Activated naive CD8-positive, alpha-beta T cell (primary cell): Measurements from ENCODE around the gene FBXO3.
A peak's percentile ranks its signal among the peaks of the same experiment; 100 is the strongest.
"Not testable (repeated sequence)": the region's sequence is repeated elsewhere in the genome, so short reads cannot be mapped to it uniquely, and the experiment has no call there.

Experiments used
- H3K27ac Mint-ChIP-seq: one replicate; pipeline ENCODE4 v1.8.0; 2021; ENCODE audit warnings: mixed read lengths
- H3K27me3 Mint-ChIP-seq: one replicate; pipeline ENCODE4 v1.8.0; 2021; ENCODE audit warnings: mixed read lengths
- H3K36me3 Mint-ChIP-seq: one replicate; pipeline ENCODE4 v1.8.0; 2021; ENCODE audit warnings: mixed read lengths
- H3K4me1 Mint-ChIP-seq: one replicate; pipeline ENCODE4 v1.8.0; 2021; ENCODE audit warnings: low read depth, mixed read lengths
- H3K4me3 Mint-ChIP-seq: one replicate; pipeline ENCODE4 v1.8.0; 2021; ENCODE audit warnings: mild to moderate bottlenecking, mixed read lengths
- H3K9me3 Mint-ChIP-seq: one replicate; pipeline ENCODE4 v1.8.0; 2021; ENCODE audit warnings: low read depth, mixed read lengths

Gene FBXO3

GRCh38 chr11:33773987-33774735 lies at the start of gene FBXO3:
Gene FBXO3, minus strand, starts transcription at chr11:33774520. Its CDS starts 23 bp downstream, at chr11:33774497.
- H3K27me3 Mint-ChIP-seq: no peaks in the 10 kb centered on the region
- H3K36me3 Mint-ChIP-seq: peaks cover 2% of the 10 kb centered on the region
- peaks cover 42% of the 10 kb centered on the region for H3K4me1 Mint-ChIP-seq
- peak within 1 kb of the TSS; percentile 86 for H3K27ac Mint-ChIP-seq
- H3K4me3 Mint-ChIP-seq: peak within 1 kb of the TSS; percentile 97
- no peaks in the 10 kb centered on the region for H3K9me3 Mint-ChIP-seq

- not testable (repeated sequence) for H3K4me1 Mint-ChIP-seq, H3K36me3 Mint-ChIP-seq, H3K9me3 Mint-ChIP-seq, H3K27ac Mint-ChIP-seq, H3K4me3 Mint-ChIP-seq
- peaks cover 33% of the 10 kb centered on the region for H3K27me3 Mint-ChIP-seq
Measured at GRCh38 chr11:33822981-33823380, 48.7 kb upstream of the FBXO3 start.

- Mint-ChIP-seq H3K4me1 (no peaks in the 10 kb centered on the region), H3K36me3 (no peaks in the 10 kb centered on the region), H3K4me3 (no peak overlapping the region), H3K27ac (no peak overlapping the region), H3K9me3 (no peaks in the 10 kb centered on the region), H3K27me3 (peaks cover 14% of the 10 kb centered on the region)
Measured at GRCh38 chr11:33819278-33820035, 45.1 kb upstream of the FBXO3 start.

GRCh38 chr11:33808228-33808828 lies 34.0 kb upstream of the FBXO3 start:
- H3K36me3 Mint-ChIP-seq: no peaks in the 10 kb centered on the region
- H3K4me3 Mint-ChIP-seq: no peak overlapping the region
- no peak overlapping the region for H3K27ac Mint-ChIP-seq
- peaks cover 2% of the 10 kb centered on the region for H3K4me1 Mint-ChIP-seq
- H3K27me3 Mint-ChIP-seq: peaks cover 11% of the 10 kb centered on the region
- no peaks in the 10 kb centered on the region for H3K9me3 Mint-ChIP-seq

GRCh38 chr11:33804471-33804870 lies 30.2 kb upstream of the FBXO3 start:
- no peaks in the 10 kb centered on the region for H3K9me3 Mint-ChIP-seq
- no peaks in the 10 kb centered on the region for H3K36me3 Mint-ChIP-seq

GRCh38 chr11:33802194-33802950 lies 28.1 kb upstream of the FBXO3 start:
- H3K27me3 Mint-ChIP-seq: peaks cover 38% of the 10 kb centered on the region
- no peak overlapping the region for H3K27ac Mint-ChIP-seq
- no peaks in the 10 kb centered on the region for H3K36me3 Mint-ChIP-seq
- no peaks in the 10 kb centered on the region for H3K9me3 Mint-ChIP-seq
- no peak overlapping the region for H3K4me3 Mint-ChIP-seq
- peaks cover 10% of the 10 kb centered on the region for H3K4me1 Mint-ChIP-seq

More at GRCh38 chr11:33804471-33804870, 30.2 kb upstream of the FBXO3 start:
- Mint-ChIP-seq H3K27ac (no peak overlapping the region), H3K27me3 (peaks cover 29% of the 10 kb centered on the region), H3K4me3 (no peak overlapping the region), H3K4me1 (peaks cover 12% of the 10 kb centered on the region)

GRCh38 chr11:33801821-33802193 lies 27.5 kb upstream of the FBXO3 start:
- peaks cover 10% of the 10 kb centered on the region for H3K4me1 Mint-ChIP-seq
- peaks cover 42% of the 10 kb centered on the region for H3K27me3 Mint-ChIP-seq
- H3K36me3 Mint-ChIP-seq: no peaks in the 10 kb centered on the region
- H3K27ac Mint-ChIP-seq: no peak overlapping the region
- no peak overlapping the region for H3K4me3 Mint-ChIP-seq
- no peaks in the 10 kb centered on the region for H3K9me3 Mint-ChIP-seq

- H3K4me3 Mint-ChIP-seq: no peak overlapping the region
- no peaks in the 10 kb centered on the region for H3K9me3 Mint-ChIP-seq
- peaks cover 10% of the 10 kb centered on the region for H3K4me1 Mint-ChIP-seq
- H3K27me3 Mint-ChIP-seq: peaks cover 52% of the 10 kb centered on the region
- no peaks in the 10 kb centered on the region for H3K36me3 Mint-ChIP-seq
- H3K27ac Mint-ChIP-seq: no peak overlapping the region
Measured at GRCh38 chr11:33797879-33798278, 23.6 kb upstream of the FBXO3 start.

GRCh38 chr11:33790040-33790439 lies 15.7 kb upstream of the FBXO3 start:
- no peaks in the 10 kb centered on the region for H3K4me1 Mint-ChIP-seq
- H3K36me3 Mint-ChIP-seq: peaks cover 2% of the 10 kb centered on the region
- H3K4me3 Mint-ChIP-seq: no peak overlapping the region
- H3K27ac Mint-ChIP-seq: no peak overlapping the region
- H3K27me3 Mint-ChIP-seq: peaks cover 32% of the 10 kb centered on the region
- H3K9me3 Mint-ChIP-seq: no peaks in the 10 kb centered on the region

GRCh38 chr11:33788095-33788494 lies 13.8 kb upstream of the FBXO3 start:
- not testable (repeated sequence) for H3K4me3 Mint-ChIP-seq, H3K36me3 Mint-ChIP-seq, H3K9me3 Mint-ChIP-seq, H3K27ac Mint-ChIP-seq, H3K4me1 Mint-ChIP-seq
- peaks cover 22% of the 10 kb centered on the region for H3K27me3 Mint-ChIP-seq

GRCh38 chr11:33787076-33787475 lies 12.8 kb upstream of the FBXO3 start:
- H3K36me3 Mint-ChIP-seq: peaks cover under 1% of the 10 kb centered on the region
- no peaks in the 10 kb centered on the region for H3K9me3 Mint-ChIP-seq
- H3K27me3 Mint-ChIP-seq: peaks cover 18% of the 10 kb centered on the region
- H3K27ac Mint-ChIP-seq: no peak overlapping the region
- H3K4me3 Mint-ChIP-seq: no peak overlapping the region
- no peaks in the 10 kb centered on the region for H3K4me1 Mint-ChIP-seq

GRCh38 chr11:33785609-33786008 lies 11.3 kb upstream of the FBXO3 start:
- Mint-ChIP-seq H3K27me3 (peaks cover 17% of the 10 kb centered on the region), H3K4me1 (no peaks in the 10 kb centered on the region), H3K9me3 (no peaks in the 10 kb centered on the region), H3K4me3 (no peak overlapping the region), H3K27ac (no peak overlapping the region), H3K36me3 (no peaks in the 10 kb centered on the region)

- H3K9me3 Mint-ChIP-seq: no peaks in the 10 kb centered on the region
- H3K27ac Mint-ChIP-seq: no peak overlapping the region
- no peak overlapping the region for H3K4me3 Mint-ChIP-seq
- peaks cover 14% of the 10 kb centered on the region for H3K27me3 Mint-ChIP-seq
- H3K36me3 Mint-ChIP-seq: no peaks in the 10 kb centered on the region
- H3K4me1 Mint-ChIP-seq: peaks cover 7% of the 10 kb centered on the region
Measured at GRCh38 chr11:33779849-33780528, 5.7 kb upstream of the FBXO3 start.

GRCh38 chr11:33778675-33779074 lies 4.4 kb upstream of the FBXO3 start:
- Mint-ChIP-seq H3K4me1 (peaks cover 12% of the 10 kb centered on the region), H3K4me3 (no peak overlapping the region), H3K27ac (no peak overlapping the region), H3K27me3 (peaks cover 12% of the 10 kb centered on the region), H3K9me3 (no peaks in the 10 kb centered on the region), H3K36me3 (no peaks in the 10 kb centered on the region)
